Neuron (in vitro differentiated cells): Measurements from ENCODE around the gene PDZRN4.

Experiments used
- H2AFZ ChIP-seq: one replicate; pipeline ENCODE4 v1.6.1; 2013; ENCODE audit warnings: low read depth, mild to moderate bottlenecking, inconsistent platforms, low read length, moderate library complexity
- H3K27me3 ChIP-seq: one replicate; pipeline ENCODE4 v1.6.1; 2013; ENCODE audit warnings: low read length; ENCODE audit not compliant: insufficient read depth
- H3K36me3 ChIP-seq: one replicate; pipeline ENCODE4 v1.6.1; 2013; ENCODE audit warnings: low read length; ENCODE audit not compliant: insufficient read depth
- H3K4me1 ChIP-seq: one replicate; pipeline ENCODE4 v1.6.1; 2013; ENCODE audit warnings: low read length; ENCODE audit not compliant: insufficient read depth
- H3K4me3 ChIP-seq: 2 replicates; pipeline ENCODE4 v1.5.1; 2013; ENCODE audit warnings: mild to moderate bottlenecking, low read length, moderate library complexity
- H3K9me3 ChIP-seq: one replicate; pipeline ENCODE4 v1.6.1; 2013; ENCODE audit warnings: low read length

Gene PDZRN4

GRCh38 chr12:41362510-41362909, 174.4 kb downstream of the PDZRN4 start:
- no peak overlapping the region for H3K4me3 ChIP-seq
- H2AFZ ChIP-seq, result no peak overlapping the region
- no peaks in the 10 kb centered on the region for H3K27me3 ChIP-seq
- no peaks in the 10 kb centered on the region for H3K36me3 ChIP-seq
- peaks cover 10% of the 10 kb centered on the region for H3K4me1 ChIP-seq
- H3K9me3 ChIP-seq, result no peaks in the 10 kb centered on the region

- no peaks in the 10 kb centered on the region for H3K9me3 ChIP-seq
- H2AFZ ChIP-seq, result no peak overlapping the region
- H3K36me3 ChIP-seq, result no peaks in the 10 kb centered on the region
- H3K4me1 ChIP-seq, result peaks cover 10% of the 10 kb centered on the region
- H3K27me3 ChIP-seq, result no peaks in the 10 kb centered on the region
- no peak overlapping the region for H3K4me3 ChIP-seq
Measured at GRCh38 chr12:41362931-41363330, 174.8 kb downstream of the PDZRN4 start.

GRCh38 chr12:41364211-41364610, 176.1 kb downstream of the PDZRN4 start:
- Histone ChIP-seq H3K9me3 (peaks cover 5% of the 10 kb centered on the region), H3K27me3 (no peaks in the 10 kb centered on the region), H2AFZ (no peak overlapping the region), H3K4me1 (peaks cover 10% of the 10 kb centered on the region), H3K4me3 (no peak overlapping the region), H3K36me3 (no peaks in the 10 kb centered on the region)

GRCh38 chr12:41365653-41366171, 177.6 kb downstream of the PDZRN4 start:
- Histone ChIP-seq H3K36me3 (no peaks in the 10 kb centered on the region), H3K4me3 (no peak overlapping the region), H2AFZ (no peak overlapping the region), H3K9me3 (peaks cover 5% of the 10 kb centered on the region), H3K4me1 (peaks cover 10% of the 10 kb centered on the region), H3K27me3 (no peaks in the 10 kb centered on the region)

GRCh38 chr12:41367726-41368405, 179.7 kb downstream of the PDZRN4 start:
- H3K9me3 ChIP-seq, result peaks cover 5% of the 10 kb centered on the region
- peaks cover 6% of the 10 kb centered on the region for H3K4me1 ChIP-seq
- no peaks in the 10 kb centered on the region for H3K36me3 ChIP-seq
- no peak overlapping the region for H2AFZ ChIP-seq
- H3K4me3 ChIP-seq, result no peak overlapping the region
- H3K27me3 ChIP-seq, result no peaks in the 10 kb centered on the region

- H3K4me3 ChIP-seq, result no peak overlapping the region
- no peaks in the 10 kb centered on the region for H3K27me3 ChIP-seq
- H3K36me3 ChIP-seq, result no peaks in the 10 kb centered on the region
- no peaks in the 10 kb centered on the region for H3K9me3 ChIP-seq
- H3K4me1 ChIP-seq, result no peaks in the 10 kb centered on the region
- H2AFZ ChIP-seq, result no peak overlapping the region
Measured at GRCh38 chr12:41380878-41381277, 192.8 kb downstream of the PDZRN4 start.

- no peaks in the 10 kb centered on the region for H3K27me3 ChIP-seq
- no peak overlapping the region for H3K4me3 ChIP-seq
Measured at GRCh38 chr12:41402801-41403200, 214.7 kb downstream of the PDZRN4 start.

GRCh38 chr12:41407232-41407799, 219.2 kb downstream of the PDZRN4 start:
- Histone ChIP-seq H3K36me3 (no peaks in the 10 kb centered on the region), H3K4me3 (no peak overlapping the region), H3K9me3 (no peaks in the 10 kb centered on the region), H2AFZ (no peak overlapping the region), H3K4me1 (peaks cover 9% of the 10 kb centered on the region), H3K27me3 (no peaks in the 10 kb centered on the region)

More at GRCh38 chr12:41402801-41403200, 214.7 kb downstream of the PDZRN4 start:
- H3K36me3 ChIP-seq, result no peaks in the 10 kb centered on the region
- H2AFZ ChIP-seq, result no peak overlapping the region
- H3K4me1 ChIP-seq, result peaks cover 9% of the 10 kb centered on the region
- H3K9me3 ChIP-seq, result no peaks in the 10 kb centered on the region

- peaks cover 9% of the 10 kb centered on the region for H3K4me1 ChIP-seq
- peaks cover under 1% of the 10 kb centered on the region for H3K9me3 ChIP-seq
- H3K4me3 ChIP-seq, result no peak overlapping the region
- H3K36me3 ChIP-seq, result no peaks in the 10 kb centered on the region
- no peak overlapping the region for H2AFZ ChIP-seq
- no peaks in the 10 kb centered on the region for H3K27me3 ChIP-seq
Measured at GRCh38 chr12:41409628-41410027, 221.5 kb downstream of the PDZRN4 start.

GRCh38 chr12:41418586-41418985, 230.5 kb downstream of the PDZRN4 start:
- H3K9me3 ChIP-seq, result peaks cover 3% of the 10 kb centered on the region
- H3K27me3 ChIP-seq, result no peaks in the 10 kb centered on the region
- no peaks in the 10 kb centered on the region for H3K4me1 ChIP-seq
- H3K4me3 ChIP-seq, result no peak overlapping the region
- H3K36me3 ChIP-seq, result no peaks in the 10 kb centered on the region
- no peak overlapping the region for H2AFZ ChIP-seq

- Histone ChIP-seq H3K27me3 (no peaks in the 10 kb centered on the region), H3K36me3 (no peaks in the 10 kb centered on the region), H3K9me3 (peaks cover 3% of the 10 kb centered on the region), H3K4me3 (no peak overlapping the region), H2AFZ (no peak overlapping the region), H3K4me1 (no peaks in the 10 kb centered on the region)
Measured at GRCh38 chr12:41419131-41419893, 231.2 kb downstream of the PDZRN4 start.

- Histone ChIP-seq H3K4me3 (no peak overlapping the region), H3K27me3 (no peaks in the 10 kb centered on the region), H3K36me3 (no peaks in the 10 kb centered on the region), H2AFZ (no peak overlapping the region), H3K9me3 (no peaks in the 10 kb centered on the region), H3K4me1 (no peaks in the 10 kb centered on the region)
Measured at GRCh38 chr12:41424651-41425050, 236.5 kb downstream of the PDZRN4 start.

GRCh38 chr12:41433460-41433859, 245.3 kb downstream of the PDZRN4 start:
- no peaks in the 10 kb centered on the region for H3K27me3 ChIP-seq
- H3K4me1 ChIP-seq, result peaks cover 9% of the 10 kb centered on the region
- H3K9me3 ChIP-seq, result no peaks in the 10 kb centered on the region
- H3K36me3 ChIP-seq, result no peaks in the 10 kb centered on the region
- no peak overlapping the region for H3K4me3 ChIP-seq
- no peak overlapping the region for H2AFZ ChIP-seq
